ENCODE results near the gene MTCL1.
"Not testable (repeated sequence)": the region's sequence is repeated elsewhere in the genome, so short reads cannot be mapped to it uniquely, and the experiment has no call there.

Gene MTCL1

GRCh38 chr18:8744038-8744437 is 38.7 kb downstream of the MTCL1 start:
- no peak for DNase-seq (ENCODE audit: low spot score)

- DNase-seq (ENCODE audit: low spot score): no peak
These were observed 39.3 kb downstream of the MTCL1 start for GRCh38 chr18:8744656-8745055.

- DNase-seq (ENCODE audit: low spot score): no peak
These were observed 40.1 kb downstream of the MTCL1 start for GRCh38 chr18:8745355-8746014.

GRCh38 chr18:8747440-8747937 is 42.1 kb downstream of the MTCL1 start:
- no peak for DNase-seq (ENCODE audit: low spot score)

GRCh38 chr18:8749492-8749891 is 44.1 kb downstream of the MTCL1 start:
- DNase-seq (ENCODE audit: low spot score): no peak

GRCh38 chr18:8750954-8751415 is 45.6 kb downstream of the MTCL1 start:
- no peak for DNase-seq (ENCODE audit: low spot score)

GRCh38 chr18:8751692-8752091 is 46.3 kb downstream of the MTCL1 start:
- no peak for DNase-seq (ENCODE audit: low spot score)

GRCh38 chr18:8752329-8752728 is 47.0 kb downstream of the MTCL1 start:
- DNase-seq (ENCODE audit: low spot score): no peak

- no peak for DNase-seq (ENCODE audit: low spot score)
These were observed 49.9 kb downstream of the MTCL1 start for GRCh38 chr18:8754995-8755960.

- no peak for DNase-seq (ENCODE audit: low spot score)
These were observed 51.2 kb downstream of the MTCL1 start for GRCh38 chr18:8756571-8756970.

GRCh38 chr18:8757396-8757997 is 52.1 kb downstream of the MTCL1 start:
- DNase-seq (ENCODE audit: low spot score): no peak

- no peak for DNase-seq (ENCODE audit: low spot score)
These were observed 53.1 kb downstream of the MTCL1 start for GRCh38 chr18:8758466-8758865.

- no peak for DNase-seq (ENCODE audit: low spot score)
These were observed 55.6 kb downstream of the MTCL1 start for GRCh38 chr18:8760984-8761383.

- not testable (repeated sequence) for DNase-seq (ENCODE audit: low spot score)
These were observed 56.2 kb downstream of the MTCL1 start for GRCh38 chr18:8761535-8761934.

GRCh38 chr18:8762968-8763367 is 57.6 kb downstream of the MTCL1 start:
- no peak for DNase-seq (ENCODE audit: low spot score)

GRCh38 chr18:8763611-8764010 is 58.3 kb downstream of the MTCL1 start:
- no peak for DNase-seq (ENCODE audit: low spot score)

- no peak for DNase-seq (ENCODE audit: low spot score)
These were observed 60.6 kb downstream of the MTCL1 start for GRCh38 chr18:8765783-8766463.

- DNase-seq (ENCODE audit: low spot score): no peak
These were observed 61.4 kb downstream of the MTCL1 start for GRCh38 chr18:8766559-8767293.

- DNase-seq (ENCODE audit: low spot score): no peak
These were observed 62.0 kb downstream of the MTCL1 start for GRCh38 chr18:8767340-8767739.

- no peak for DNase-seq (ENCODE audit: low spot score)
These were observed 64.2 kb downstream of the MTCL1 start for GRCh38 chr18:8769509-8770095.

GRCh38 chr18:8770657-8771056 is 65.3 kb downstream of the MTCL1 start:
- DNase-seq (ENCODE audit: low spot score): no peak
